ENCODE measurements around the gene UST.

GRCh38 chr6:148789948-148790347 is 43.1 kb downstream of the UST start:
- TF ChIP-seq MTA1 (IDR thresholded peaks at IDR 0.05; ENCODE audit: borderline replicate concordance), result no peak
- no peak for TF ChIP-seq POLR2AphosphoS5 (IDR thresholded peaks at IDR 0.05; ENCODE audit: control insufficient read depth, insufficient read depth, low read depth, low read length)
- TF ChIP-seq GTF2F1 (IDR thresholded peaks at IDR 0.05; ENCODE audit: low read depth, low read length), result no peak
- TF ChIP-seq OTX1 (CRISPR knock-in tag; IDR thresholded peaks at IDR 0.05), result no peak
- no peak for TF ChIP-seq ZNF431 (CRISPR knock-in tag; IDR thresholded peaks at IDR 0.05)
- TF ChIP-seq CREM (IDR thresholded peaks at IDR 0.05; ENCODE audit: low read depth), result no peak
- TF ChIP-seq TAF1 (IDR thresholded peaks at IDR 0.05; ENCODE audit: control insufficient read depth, extremely low read depth, insufficient read depth, low read length, severe bottlenecking), result no peak
- TF ChIP-seq ZBTB9 (CRISPR knock-in tag; IDR thresholded peaks at IDR 0.05), result no peak
- no peak for TF ChIP-seq USF2 (CRISPR knock-in tag; IDR thresholded peaks at IDR 0.05)
- no peak for TF ChIP-seq ELF2 (CRISPR knock-in tag; IDR thresholded peaks at IDR 0.05)
- no peak for TF ChIP-seq CTCF (IDR thresholded peaks at IDR 0.05 in 2 of 3, conservative IDR thresholded peaks at IDR 0.05 in 1 of 3; ENCODE audit: insufficient read depth in 2 of 3, low read depth in 1 of 3, low read length in 3 of 3)
